CD4-positive, alpha-beta T cell treated with Interleukin-15 for 4 hours (primary cell): ENCODE results near the gene FAM170B.

Source experiments
- DNase-seq: peaks from one replicate; pipeline ENCODE4 v3.0.0-alpha.2; 2020; ENCODE audit warnings: low spot score

Gene FAM170B

GRCh38 chr10:49103761-49104160, 30.1 kb downstream of the FAM170B start:
- DNase-seq, result no peak

GRCh38 chr10:49099046-49099445, 34.8 kb downstream of the FAM170B start:
- DNase-seq, result no peak

- DNase-seq, result no peak
These were observed 36.9 kb downstream of the FAM170B start for GRCh38 chr10:49096890-49097445.

GRCh38 chr10:49094646-49095045, 39.2 kb downstream of the FAM170B start:
- no peak for DNase-seq

GRCh38 chr10:49093922-49094321, 39.9 kb downstream of the FAM170B start:
- no peak for DNase-seq

GRCh38 chr10:49092477-49092876, 41.3 kb downstream of the FAM170B start:
- DNase-seq, result no peak

GRCh38 chr10:49091450-49092210, 42.2 kb downstream of the FAM170B start:
- DNase-seq, result no peak

GRCh38 chr10:49090696-49091380, 43.0 kb downstream of the FAM170B start:
- DNase-seq, result no peak

GRCh38 chr10:49090189-49090575, 43.6 kb downstream of the FAM170B start:
- DNase-seq, result no peak

GRCh38 chr10:49089557-49090188, 44.1 kb downstream of the FAM170B start:
- no peak for DNase-seq

GRCh38 chr10:49089152-49089551, 44.7 kb downstream of the FAM170B start:
- no peak for DNase-seq

- no peak for DNase-seq
These were observed 46.9 kb downstream of the FAM170B start for GRCh38 chr10:49086889-49087288.

- no peak for DNase-seq
These were observed 50.6 kb downstream of the FAM170B start for GRCh38 chr10:49083261-49083660.

GRCh38 chr10:49082766-49083165, 51.1 kb downstream of the FAM170B start:
- no peak for DNase-seq

GRCh38 chr10:49081547-49082275, 52.1 kb downstream of the FAM170B start:
- DNase-seq, result no peak
